SU-DHL-6 (cell line): ENCODE measurements around the gene IMPDH1.
A peak's percentile ranks its signal among the peaks of the same experiment; 100 is the strongest.

ENCODE experiments used
- H2AFZ ChIP-seq: fragments of 200-600 bp; sonication (generic); 2 replicates; pipeline ENCODE4 v1.6.1; 2014; ENCODE audit warnings: low read depth, mild to moderate bottlenecking, moderate library complexity, mixed read lengths, antibody characterized with exemption, low read length; ENCODE audit not compliant: severe bottlenecking
- H3F3A ChIP-seq: fragments of 200-600 bp; shearing (Covaris generic); 2 replicates; pipeline ENCODE4 v1.6.0; 2016; ENCODE audit warnings: antibody characterized with exemption, mild to moderate bottlenecking; ENCODE audit not compliant: insufficient read depth
- H3K27ac ChIP-seq: fragments of 200-600 bp; sonication (generic); 2 replicates; pipeline ENCODE4 v1.5.1; 2016; ENCODE audit warnings: low read depth, mild to moderate bottlenecking, low read length, moderate library complexity, mixed read lengths
- H3K27me3 ChIP-seq: fragments of 200-600 bp; sonication (generic), shearing (Covaris generic); 2 replicates; pipeline ENCODE4 v1.6.0; 2014; ENCODE audit warnings: mild to moderate bottlenecking, low read length
- H3K36me3 ChIP-seq: fragments of 200-600 bp; sonication (generic); 2 replicates; pipeline ENCODE4 v1.6.1; 2014; ENCODE audit warnings: mild to moderate bottlenecking, low read length, mixed read lengths
- H3K4me2 ChIP-seq: fragments of 300-600, 200-600 bp; shearing (Covaris generic), sonication (generic); 2 replicates; pipeline ENCODE4 v1.6.0; 2014; ENCODE audit warnings: low read length, low read depth, mild to moderate bottlenecking; ENCODE audit not compliant: poor library complexity, severe bottlenecking
- H3K4me3 ChIP-seq: fragments of 200-600 bp; sonication (generic); 2 replicates; pipeline ENCODE4 v1.5.1; 2014; ENCODE audit warnings: antibody characterized with exemption, low read length, mild to moderate bottlenecking, mixed read lengths; ENCODE audit not compliant: insufficient read depth, poor library complexity, severe bottlenecking
- H3K79me2 ChIP-seq: fragments of 200-600 bp; sonication (generic); 2 replicates; pipeline ENCODE4 v1.6.1; 2014; ENCODE audit warnings: mild to moderate bottlenecking, low read length, moderate library complexity; ENCODE audit not compliant: insufficient read depth
- H3K9ac ChIP-seq: fragments of 200-600 bp; sonication (generic); 2 replicates; pipeline ENCODE4 v1.7.0; 2014; ENCODE audit warnings: mild to moderate bottlenecking, low read length
- H3K9me2 ChIP-seq: fragments of 200-600 bp; sonication (generic); replicated peaks from 2 replicates; pipeline ENCODE4 v1.6.1; 2014; ENCODE audit warnings: low read length; ENCODE audit not compliant: insufficient read depth
- H3K9me3 ChIP-seq: fragments of 200-600 bp; sonication (generic); 2 replicates; pipeline ENCODE4 v1.6.1; 2014; ENCODE audit warnings: low read length, mixed read lengths; ENCODE audit not compliant: insufficient read depth
- H4K20me1 ChIP-seq: fragments of 200-600 bp; sonication (generic); 2 replicates; pipeline ENCODE4 v1.6.1; 2014; ENCODE audit warnings: low read depth, mild to moderate bottlenecking, antibody characterized with exemption, low read length, moderate library complexity, mixed read lengths
- EZH2phosphoT487 ChIP-seq: fragments of 200-600 bp; sonication (generic), shearing (Covaris generic); conservative IDR thresholded peaks from 2 replicates; pipeline ENCODE4 v1.6.1; 2018; ENCODE audit warnings: mild to moderate bottlenecking, antibody characterized with exemption, low read length, moderate library complexity, mixed read lengths
- TF ChIP-seq, protein P1 (sequence below): fragments of 200-600 bp; sonication (generic); IDR thresholded peaks from one replicate; pipeline ENCODE4 v1.5.1; 2017; ENCODE audit warnings: antibody characterized with exemption, mild to moderate bottlenecking, low read length, moderate library complexity; ENCODE audit not compliant: insufficient read depth, poor library complexity, severe bottlenecking

The IMPDH1 gene

GRCh38 chr7:128405471-128406313 lies 4.1 kb downstream of the IMPDH1 start:
- Histone ChIP-seq H3K4me3 (peak overlapping the region; percentile 60), H3K79me2 (peaks cover 13% of the 10 kb centered on the region; the same call in 1 of the 2 replicates), H3K9me3 (no peaks in the 10 kb centered on the region), H3K27me3 (no peaks in the 10 kb centered on the region), H3K27ac (0 out of 2 replicates have a peak overlapping the region, but pooled peaks have one; percentile 1), H4K20me1 (no peaks in the 10 kb centered on the region), H3K9me2 (no peaks in the 10 kb centered on the region), H3K4me2 (peak overlapping the region; percentile 65), H3K36me3 (no peaks in the 10 kb centered on the region), H3F3A (peaks cover 8% of the 10 kb centered on the region), H3K9ac (peak overlapping the region; percentile 88), H2AFZ (peak overlapping the region; percentile 69)
- TF ChIP-seq, protein P1, sequence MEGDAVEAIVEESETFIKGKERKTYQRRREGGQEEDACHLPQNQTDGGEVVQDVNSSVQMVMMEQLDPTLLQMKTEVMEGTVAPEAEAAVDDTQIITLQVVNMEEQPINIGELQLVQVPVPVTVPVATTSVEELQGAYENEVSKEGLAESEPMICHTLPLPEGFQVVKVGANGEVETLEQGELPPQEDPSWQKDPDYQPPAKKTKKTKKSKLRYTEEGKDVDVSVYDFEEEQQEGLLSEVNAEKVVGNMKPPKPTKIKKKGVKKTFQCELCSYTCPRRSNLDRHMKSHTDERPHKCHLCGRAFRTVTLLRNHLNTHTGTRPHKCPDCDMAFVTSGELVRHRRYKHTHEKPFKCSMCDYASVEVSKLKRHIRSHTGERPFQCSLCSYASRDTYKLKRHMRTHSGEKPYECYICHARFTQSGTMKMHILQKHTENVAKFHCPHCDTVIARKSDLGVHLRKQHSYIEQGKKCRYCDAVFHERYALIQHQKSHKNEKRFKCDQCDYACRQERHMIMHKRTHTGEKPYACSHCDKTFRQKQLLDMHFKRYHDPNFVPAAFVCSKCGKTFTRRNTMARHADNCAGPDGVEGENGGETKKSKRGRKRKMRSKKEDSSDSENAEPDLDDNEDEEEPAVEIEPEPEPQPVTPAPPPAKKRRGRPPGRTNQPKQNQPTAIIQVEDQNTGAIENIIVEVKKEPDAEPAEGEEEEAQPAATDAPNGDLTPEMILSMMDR, result no peak
- no peak for TF ChIP-seq EZH2phosphoT487

GRCh38 chr7:128404886-128405470 lies 4.8 kb downstream of the IMPDH1 start:
- H3K4me2 ChIP-seq, result peak overlapping the region; percentile 65
- H3F3A ChIP-seq, result peaks cover 8% of the 10 kb centered on the region
- H3K79me2 ChIP-seq, result peaks cover 13% of the 10 kb centered on the region; the same call in 1 of the 2 replicates
- peak overlapping the region; percentile 69 for H2AFZ ChIP-seq
- H3K9ac ChIP-seq, result peak overlapping the region; percentile 88
- H3K9me2 ChIP-seq, result no peaks in the 10 kb centered on the region
- peak overlapping the region; percentile 60 for H3K4me3 ChIP-seq
- no peaks in the 10 kb centered on the region for H3K27me3 ChIP-seq
- no peaks in the 10 kb centered on the region for H3K36me3 ChIP-seq
- no peaks in the 10 kb centered on the region for H4K20me1 ChIP-seq
- no peaks in the 10 kb centered on the region for H3K9me3 ChIP-seq
- TF ChIP-seq, protein P1, result no peak
- no peak for TF ChIP-seq EZH2phosphoT487
- H3K27ac ChIP-seq, result 0 out of 2 replicates have a peak overlapping the region, but pooled peaks have one; percentile 1

DNA sequence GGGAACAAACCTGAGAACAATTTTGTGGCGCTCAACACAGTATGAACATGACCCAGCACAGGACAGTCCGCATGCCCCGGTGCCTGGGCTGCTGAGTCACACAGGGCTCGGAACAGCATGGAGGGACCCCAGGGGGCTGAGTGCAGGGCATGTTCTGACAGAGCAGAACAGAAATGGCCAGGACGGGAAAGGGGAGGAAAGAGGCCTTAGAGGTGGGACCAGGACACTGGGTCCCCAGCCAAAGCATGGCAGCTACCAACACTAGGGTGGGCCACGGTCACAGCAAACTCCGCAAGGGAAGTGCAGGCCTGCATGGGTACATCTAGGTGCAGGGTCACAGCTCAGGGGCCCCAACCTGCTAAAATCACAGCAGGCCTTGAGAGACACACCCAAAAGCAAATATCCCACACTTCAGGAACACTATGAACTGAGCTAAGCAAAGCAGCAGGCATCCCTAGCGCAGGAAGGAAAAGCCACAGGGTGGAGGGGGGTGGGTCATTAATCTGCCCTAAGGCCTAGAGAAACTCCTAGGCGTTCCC lies 5.6 kb downstream of the IMPDH1 start:
- peak overlapping the region; percentile 88 for H3K9ac ChIP-seq
- H3K36me3 ChIP-seq, result no peaks in the 10 kb centered on the region
- no peaks in the 10 kb centered on the region for H4K20me1 ChIP-seq
- peak overlapping the region; percentile 60 for H3K4me3 ChIP-seq
- TF ChIP-seq, protein P1, result no peak
- TF ChIP-seq EZH2phosphoT487, result no peak
- H3K27ac ChIP-seq, result no peak overlapping the region
- no peaks in the 10 kb centered on the region for H3K9me2 ChIP-seq
- no peaks in the 10 kb centered on the region for H3K27me3 ChIP-seq
- no peak overlapping the region for H2AFZ ChIP-seq
- no peaks in the 10 kb centered on the region for H3K9me3 ChIP-seq
- H3F3A ChIP-seq, result peaks cover 8% of the 10 kb centered on the region
- H3K79me2 ChIP-seq, result peaks cover 13% of the 10 kb centered on the region; the same call in 1 of the 2 replicates
- H3K4me2 ChIP-seq, result peak overlapping the region; percentile 65
